Measurements from ENCODE around the gene EHD3.
"Not testable (repeated sequence)": the region's sequence is repeated elsewhere in the genome, so short reads cannot be mapped to it uniquely, and the experiment has no call there.

The EHD3 gene

DNA sequence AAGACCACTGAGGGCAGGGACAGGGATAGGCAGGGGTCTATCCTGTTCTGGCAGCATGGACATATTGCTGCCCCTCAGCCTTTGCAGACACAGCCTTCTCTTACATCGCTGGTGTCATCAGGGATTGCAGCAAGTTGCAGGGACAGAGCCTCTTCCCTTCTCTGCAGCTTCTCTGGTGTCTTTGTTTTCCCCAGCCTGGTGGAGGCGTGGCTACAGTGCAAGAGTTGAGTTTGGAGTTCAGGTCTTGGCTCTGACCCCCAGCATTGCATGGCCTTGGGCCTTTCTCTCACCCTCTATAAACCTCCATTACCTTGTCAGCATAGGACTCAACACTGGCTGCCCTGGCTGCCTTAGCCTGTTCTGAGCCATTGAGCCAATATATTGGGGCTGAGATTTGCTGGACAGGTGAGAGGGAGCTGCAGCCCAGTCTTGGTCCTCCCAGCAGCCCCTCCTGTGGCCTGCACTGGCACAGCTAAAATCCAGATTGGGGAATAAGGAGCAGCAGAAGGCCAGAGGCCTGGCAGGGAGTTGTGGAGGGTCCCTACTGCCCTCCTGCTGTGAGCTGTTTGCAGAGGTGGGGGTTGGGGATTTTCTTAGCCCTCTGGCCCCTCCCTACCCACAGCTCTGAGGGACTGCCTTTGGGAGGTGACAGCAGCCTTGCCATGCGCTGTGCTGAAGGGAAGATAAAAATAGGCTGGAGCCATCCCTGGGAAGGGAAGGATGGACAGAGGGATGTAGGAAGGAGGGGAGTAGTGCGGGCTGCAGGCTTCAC is 22.8 kb downstream of the EHD3 start:
- DNase-seq: no peak

DNA sequence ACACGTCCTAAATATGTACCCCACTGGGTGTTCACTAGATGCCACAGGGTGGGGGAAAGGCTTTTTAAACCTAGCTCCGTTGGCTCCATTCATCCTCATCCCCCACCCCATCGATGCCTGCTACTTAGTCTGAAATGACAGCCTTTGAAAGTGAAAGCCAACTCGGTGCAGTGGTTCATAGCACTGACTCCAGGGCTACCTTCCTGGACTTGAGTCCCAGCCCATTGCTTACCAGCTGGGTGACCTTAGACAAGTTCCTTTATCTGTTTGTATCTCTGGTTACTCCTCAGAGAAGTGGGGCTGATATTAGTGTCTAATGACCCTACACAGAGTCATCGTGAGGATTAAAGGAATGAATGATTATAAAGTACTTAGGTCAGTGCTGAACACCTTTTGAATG is 24.4 kb downstream of the EHD3 start:
- DNase-seq: no peak

DNA sequence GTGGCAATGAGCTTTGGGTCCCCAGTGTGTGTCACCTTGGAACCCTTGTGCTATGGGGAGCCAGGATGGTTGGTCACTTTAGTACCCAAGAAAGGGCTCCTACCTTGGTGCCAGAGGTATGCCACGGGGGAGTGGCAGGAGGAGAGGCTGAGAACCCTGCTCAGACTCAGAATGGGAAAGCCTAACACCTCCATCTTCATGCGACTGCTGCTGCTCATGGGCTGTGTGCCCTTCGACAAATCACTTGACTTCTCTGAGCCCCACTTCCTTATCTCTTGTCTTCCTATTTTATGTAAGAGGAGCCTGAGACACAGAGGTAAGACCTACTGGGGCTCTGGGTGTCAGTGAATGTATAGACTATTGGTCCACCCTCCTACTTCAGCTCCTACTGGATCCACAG is 25.1 kb downstream of the EHD3 start:
- no peak for DNase-seq

DNA sequence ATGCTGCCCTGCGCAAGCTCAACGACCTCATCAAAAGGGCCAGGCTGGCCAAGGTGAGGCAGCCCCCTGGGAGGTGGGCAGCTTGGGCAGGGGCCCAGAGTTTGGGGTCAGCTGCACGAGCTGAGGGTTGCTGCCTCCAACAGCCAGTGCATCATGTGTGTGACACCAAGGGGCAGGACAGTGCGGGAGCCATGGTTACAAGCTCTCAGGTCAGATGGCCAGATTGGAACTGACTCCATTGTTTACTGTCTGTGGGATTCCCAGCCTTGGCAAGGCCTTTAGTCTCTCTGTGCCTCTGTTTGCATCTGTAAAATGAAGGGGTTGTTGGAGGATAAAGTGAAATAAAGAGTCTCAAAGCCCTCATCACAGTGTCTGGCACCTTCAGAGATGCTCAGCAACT is 26.9 kb downstream of the EHD3 start:
- no peak for DNase-seq

DNA sequence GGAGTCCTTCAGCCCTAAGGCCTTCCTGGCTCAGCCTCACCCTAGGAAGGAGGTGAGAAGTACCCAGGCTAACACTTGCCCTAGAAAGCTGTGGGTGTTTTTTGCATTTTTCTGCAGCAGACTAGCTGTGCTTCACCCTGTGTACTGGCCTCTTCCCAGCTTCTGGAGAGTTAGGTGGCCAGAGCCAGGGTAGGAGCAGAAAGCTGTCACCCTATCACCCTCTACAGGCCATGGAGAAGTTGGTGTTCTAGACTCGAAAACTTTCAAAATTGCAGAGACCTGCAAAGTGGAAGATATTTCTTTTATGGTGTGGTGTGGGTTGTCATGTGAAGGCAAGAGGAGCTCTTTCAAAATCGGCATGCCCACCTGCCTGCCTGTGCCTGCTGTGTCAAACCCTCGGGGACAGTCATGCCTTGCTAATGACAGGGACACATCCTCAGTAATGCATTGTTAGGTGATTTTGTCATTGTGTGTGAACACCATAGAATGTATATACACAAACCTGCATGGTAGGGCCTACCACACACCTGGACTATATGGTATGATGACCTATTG is 29.8 kb downstream of the EHD3 start:
- DNase-seq: no peak

DNA sequence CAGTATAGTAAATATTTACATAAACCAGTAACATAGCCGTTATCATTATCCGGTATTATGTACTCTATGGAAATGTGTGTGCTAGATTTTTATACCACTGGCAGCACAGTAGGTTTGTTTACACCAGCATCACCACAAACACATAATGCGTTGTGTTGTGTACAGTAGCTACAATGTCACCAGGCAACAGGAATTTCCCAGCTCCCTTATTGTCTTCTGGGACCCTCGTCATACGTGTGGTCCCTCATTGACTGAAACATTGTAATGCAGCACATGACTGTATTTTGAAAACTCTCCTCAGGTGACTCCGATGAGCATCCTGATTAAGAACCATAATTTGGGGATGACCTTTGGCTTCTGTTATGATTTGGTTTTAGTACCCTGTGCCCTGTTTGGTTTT is 31.3 kb downstream of the EHD3 start:
- no peak for DNase-seq

DNA sequence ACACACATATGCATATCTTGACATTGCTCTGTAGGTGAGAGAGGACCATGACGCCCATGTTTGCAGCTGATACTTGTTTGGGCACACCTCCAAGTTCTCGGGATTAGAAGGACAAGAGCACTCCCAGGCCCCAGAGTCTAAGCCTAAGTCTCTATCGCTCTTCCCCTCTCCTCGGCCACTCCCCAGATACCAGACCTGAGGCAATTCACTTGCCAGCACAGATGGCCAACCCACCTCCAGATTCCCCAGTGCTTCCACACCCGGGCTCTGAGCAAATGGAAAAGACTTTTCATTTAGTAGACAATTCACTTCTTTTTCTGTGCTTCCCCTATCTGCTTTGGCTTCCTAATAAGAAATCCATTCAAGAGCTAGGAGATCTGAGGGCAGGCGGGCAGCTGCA is 32.9 kb downstream of the EHD3 start:
- DNase-seq: no peak

DNA sequence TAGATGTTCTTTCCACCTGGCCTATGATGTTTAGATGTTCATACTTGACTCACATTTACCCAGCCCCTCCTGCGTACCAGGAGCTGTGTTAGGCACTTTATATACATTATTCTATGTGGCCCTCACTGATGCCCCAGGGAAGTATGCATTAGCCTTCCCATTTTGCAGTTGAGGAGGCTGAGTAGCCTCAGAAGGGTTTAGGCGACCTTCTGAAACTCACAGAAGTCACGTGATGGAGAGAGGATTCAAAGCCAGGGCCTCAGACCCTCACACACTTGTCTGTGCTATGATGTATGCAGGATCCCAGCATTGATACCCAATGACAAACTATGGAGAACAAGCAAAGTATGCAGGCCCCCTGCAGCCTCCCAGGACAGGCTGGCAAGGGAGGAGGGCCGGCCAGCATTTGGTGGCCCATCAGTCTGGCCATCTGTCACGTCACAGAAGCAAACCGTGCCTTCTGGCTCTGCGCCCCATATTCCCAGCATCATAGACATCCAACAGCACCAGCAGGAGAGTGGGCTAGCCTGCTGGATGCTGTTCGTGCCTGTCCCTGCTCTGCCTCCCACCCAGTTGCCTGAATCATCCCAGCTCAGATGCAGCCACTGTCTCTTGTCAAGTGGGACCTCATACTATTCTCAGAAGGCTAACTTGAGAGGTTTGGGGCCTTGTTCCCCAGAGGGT is 33.6 kb downstream of the EHD3 start:
- DNase-seq: no peak

DNA sequence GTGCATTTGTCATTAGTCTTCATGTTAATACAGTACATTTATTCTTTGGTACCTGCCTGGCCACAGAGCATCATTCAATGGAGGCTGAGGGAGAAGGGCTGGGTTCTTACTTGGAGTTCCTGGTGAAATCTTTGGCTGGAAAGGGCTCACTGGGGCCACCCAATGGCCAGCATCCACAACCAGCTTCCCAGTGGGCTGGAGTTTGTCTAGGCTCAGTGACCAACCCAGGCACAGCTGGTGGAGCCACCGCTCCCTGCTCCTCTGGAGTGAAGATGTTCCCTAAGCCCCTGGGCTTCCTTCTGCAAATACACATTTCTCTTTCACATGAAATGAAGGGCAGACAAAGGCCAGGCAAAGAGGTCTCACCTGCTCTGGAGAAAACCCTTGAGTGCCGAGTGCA is 34.4 kb downstream of the EHD3 start:
- no peak for DNase-seq

DNA sequence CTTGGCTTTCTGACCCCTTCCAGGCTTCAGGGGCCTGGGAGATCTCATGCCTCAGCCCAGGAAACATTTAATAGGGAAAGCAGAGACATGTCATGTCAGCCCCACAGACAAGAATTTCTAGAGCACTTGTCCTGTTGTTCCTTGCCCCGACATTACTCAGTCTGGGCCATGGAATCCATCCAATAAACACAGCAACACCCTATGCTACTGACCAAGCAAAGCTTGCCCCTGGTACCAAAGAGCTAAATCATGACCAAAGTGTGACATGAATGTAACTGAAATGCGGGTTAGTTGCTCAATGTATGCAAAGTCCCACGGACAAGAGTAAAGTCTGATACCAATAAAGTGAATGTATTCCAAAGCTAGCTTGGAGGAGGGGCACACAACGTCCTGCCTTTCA is 35.1 kb downstream of the EHD3 start:
- DNase-seq: no peak

DNA sequence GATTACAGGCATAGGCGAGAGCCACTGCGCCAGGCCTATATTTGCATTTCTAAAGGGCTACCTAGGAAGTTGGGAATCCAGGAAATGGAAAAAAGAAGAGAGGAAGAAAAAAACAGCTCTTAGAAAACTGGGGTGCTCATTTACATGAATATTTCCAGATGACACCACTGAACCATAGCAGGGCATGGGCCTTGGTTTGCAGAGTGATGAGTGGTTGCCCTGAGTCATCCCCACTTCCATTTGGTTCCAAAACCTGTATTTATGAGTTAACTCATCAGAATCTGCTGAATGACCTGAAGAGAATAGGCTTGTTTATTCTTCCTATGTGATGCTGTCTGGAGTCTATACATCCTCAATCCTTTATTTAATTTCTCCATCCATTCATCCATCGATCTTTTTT is 36.2 kb downstream of the EHD3 start:
- no peak for DNase-seq

DNA sequence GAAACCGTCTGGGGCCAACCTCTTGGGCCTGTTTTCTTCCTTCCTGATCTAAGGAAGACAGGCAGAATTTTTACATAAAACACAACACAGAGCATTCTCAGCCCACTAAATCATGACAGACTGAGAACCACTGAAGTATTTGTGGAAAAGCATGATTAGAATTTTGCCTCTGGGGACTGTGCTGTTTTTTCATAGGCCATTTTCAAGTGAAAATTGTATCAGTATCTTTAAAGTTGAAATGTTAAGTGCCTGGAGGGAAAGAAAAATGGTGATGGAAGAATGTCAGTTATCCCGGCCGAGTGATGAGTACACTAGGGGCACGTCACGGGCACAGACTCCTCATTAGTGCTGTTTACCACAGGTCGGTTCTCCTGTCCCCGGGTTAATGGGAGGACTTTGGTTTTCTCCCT is 36.9 kb downstream of the EHD3 start:
- no peak for DNase-seq

DNA sequence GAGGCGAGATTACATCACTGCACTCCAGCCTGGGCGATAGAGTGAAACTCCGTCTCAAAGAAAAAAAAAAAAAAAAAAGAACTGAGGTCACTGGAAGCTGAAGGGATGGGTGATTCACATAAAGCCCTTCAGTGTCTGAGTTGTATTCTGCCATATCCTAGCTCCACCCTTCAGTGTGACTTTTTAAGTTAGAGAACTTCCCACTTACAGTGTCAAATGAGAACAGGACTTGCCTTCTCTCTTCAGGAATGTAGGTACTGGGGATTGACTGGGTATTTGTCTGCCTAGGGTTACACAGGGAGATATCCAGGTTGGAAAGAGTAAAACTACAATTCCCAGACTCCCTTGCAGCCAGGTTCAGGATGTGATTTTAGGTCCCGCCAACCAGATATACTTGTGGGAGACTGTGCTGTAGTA is 37.9 kb downstream of the EHD3 start:
- no peak for DNase-seq

DNA sequence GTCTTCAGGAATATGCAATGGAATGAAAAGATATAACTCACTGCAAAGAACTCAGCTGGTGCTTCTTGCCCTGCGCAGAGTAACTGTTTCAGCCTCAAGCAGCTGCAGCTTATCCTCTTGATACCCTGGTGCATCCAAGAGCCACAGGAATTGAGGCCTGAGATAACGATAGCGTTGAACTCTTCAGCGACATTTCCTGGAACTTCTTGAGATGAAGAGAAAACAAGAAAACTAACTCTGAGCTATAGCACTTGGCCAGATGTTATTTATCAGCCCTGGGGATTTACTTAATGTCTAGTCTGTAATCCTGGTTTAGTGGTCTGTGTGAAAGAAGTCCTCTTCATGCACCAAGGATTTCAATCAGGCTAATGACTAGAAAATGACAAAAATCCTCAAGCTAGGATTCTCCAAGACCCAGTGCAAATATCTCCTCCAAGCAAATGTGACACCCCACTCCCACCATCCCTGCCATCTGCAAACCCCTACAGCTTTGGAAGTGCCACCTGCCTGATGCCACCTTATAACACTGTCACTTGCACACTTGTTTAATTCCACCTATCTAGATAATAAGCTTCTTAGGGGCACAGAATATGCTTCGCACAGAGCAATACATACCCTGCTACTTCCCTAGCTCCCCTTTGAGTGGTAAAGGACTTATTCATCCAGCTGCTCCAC is 40.6 kb downstream of the EHD3 start:
- no peak for DNase-seq

DNA sequence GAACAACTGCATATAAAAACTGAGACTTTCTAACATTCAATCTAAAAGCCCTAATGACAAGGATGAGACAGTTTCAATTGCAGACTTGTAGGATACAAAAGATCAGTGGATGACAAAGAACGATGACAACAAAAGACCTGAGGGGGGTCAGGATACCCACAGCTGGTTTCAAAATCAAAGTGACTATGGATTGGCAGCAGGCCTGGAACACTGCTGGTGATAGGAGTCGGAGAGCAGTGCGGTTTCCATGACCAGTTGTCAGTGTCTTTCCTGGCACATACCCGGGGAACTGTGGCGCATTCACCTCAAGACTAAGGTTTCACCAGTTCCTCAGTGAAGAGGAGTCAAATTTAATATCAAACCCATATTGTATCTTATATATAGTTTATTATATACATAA is 42.0 kb downstream of the EHD3 start:
- DNase-seq: no peak

DNA sequence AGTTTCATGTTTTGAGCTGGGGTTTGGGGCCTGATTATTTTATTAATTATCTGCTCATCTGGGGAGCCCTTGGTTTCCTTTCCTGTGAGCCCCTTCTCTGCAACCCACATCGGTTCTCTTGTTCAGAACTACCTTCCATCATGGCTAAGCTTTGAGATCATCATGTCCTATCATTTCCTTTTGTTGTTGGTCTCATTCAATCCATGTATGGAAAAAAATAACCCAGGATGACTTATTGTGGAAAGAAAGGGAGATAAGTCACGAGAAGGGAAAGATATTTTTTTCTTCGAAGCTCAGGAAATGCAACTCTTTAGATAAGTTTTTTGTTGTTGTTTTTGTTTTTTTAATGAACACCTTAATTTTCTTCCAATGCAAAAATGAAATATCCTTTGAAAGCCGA is 43.7 kb downstream of the EHD3 start:
- DNase-seq: no peak

DNA sequence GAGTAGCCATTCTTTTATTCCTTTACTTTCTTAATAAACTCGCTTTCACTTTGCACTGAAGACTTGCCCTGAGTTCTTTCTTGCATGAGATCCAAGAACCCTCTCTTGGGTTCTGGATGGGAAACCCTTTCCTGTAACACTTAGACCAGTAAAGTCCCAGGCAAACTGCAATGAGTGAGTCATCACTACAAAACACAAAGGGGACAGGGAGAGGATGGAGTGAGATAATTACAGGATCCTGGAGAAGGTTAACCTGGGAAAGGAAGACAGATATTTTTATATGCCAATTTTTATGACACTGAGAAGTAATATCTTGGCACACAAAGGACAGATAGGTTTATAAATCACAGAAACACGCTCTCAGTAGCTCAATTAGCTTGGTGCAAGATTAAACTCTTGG is 48.7 kb downstream of the EHD3 start:
- no peak for DNase-seq

DNA sequence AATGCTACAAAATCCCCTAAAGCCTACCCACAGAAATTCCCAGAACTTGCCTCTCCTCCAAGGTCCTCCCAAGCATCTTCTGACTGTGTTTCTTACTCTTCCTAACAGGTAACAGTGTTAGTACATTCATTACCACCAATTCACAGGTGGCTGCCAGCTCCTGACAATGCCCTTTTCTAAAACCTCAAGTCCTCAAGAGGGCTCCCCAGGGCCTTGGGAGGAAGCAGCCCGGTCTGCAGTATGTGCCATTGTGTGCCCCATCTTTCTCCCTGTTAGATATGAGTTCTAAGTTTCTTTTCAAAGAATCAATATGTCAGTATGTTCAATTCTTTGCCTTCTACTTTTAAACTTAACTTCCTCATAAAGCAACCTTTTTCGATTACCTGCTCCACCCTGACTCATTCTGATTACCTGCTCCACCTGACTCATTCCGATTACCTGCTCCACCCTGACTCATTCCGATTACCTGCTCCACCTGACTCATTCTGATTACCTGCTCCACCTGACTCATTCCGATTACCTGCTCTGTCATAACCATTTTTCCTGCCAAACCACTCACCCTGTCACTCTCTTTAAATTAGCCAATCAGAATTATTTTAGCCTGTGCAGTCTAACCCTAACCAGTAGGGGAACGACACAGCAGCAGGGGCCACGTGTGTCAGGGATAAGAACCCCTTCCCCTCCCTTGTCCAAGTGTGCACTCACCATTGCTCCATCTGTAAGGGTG is 49.4 kb downstream of the EHD3 start:
- DNase-seq: not testable (repeated sequence)

DNA sequence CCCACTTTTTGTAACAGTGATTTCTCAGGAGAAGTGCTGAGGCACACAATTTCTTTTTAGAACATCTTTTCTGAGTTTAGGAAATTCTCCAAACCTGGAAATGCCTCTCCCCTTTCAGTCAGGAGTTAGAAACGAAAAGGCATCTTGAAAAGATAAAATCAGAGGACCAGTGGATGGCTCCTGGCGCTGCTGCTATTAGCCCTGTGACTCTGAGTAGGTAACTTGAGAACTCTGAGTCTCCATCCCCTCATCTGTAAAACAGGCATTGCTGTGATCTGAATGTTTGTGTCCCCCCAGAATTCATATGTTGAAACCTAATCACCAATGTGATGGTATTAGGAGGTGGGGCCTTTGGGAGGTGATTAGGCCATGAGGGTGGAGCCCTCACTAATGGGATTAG is 50.2 kb downstream of the EHD3 start:
- no peak for DNase-seq

DNA sequence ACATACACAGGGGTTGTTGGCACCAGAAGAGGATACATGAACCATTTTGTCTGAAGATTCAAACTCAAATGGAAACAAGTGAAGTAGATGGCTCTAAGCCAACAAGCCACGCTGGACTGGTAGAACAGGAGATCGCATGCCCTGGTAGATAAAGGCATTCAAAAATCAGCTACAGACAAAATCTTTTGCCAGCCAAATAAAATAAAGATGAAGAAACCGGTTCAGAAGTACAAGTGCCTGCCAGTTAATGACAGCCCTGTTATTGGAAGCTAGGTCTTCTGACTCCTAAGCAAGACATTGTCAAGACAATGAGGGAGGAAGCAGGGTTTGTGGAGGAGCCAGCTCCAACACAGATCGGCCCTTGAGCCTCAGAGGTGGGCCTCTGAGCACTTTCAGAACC is 52.3 kb downstream of the EHD3 start:
- no peak for DNase-seq

DNA sequence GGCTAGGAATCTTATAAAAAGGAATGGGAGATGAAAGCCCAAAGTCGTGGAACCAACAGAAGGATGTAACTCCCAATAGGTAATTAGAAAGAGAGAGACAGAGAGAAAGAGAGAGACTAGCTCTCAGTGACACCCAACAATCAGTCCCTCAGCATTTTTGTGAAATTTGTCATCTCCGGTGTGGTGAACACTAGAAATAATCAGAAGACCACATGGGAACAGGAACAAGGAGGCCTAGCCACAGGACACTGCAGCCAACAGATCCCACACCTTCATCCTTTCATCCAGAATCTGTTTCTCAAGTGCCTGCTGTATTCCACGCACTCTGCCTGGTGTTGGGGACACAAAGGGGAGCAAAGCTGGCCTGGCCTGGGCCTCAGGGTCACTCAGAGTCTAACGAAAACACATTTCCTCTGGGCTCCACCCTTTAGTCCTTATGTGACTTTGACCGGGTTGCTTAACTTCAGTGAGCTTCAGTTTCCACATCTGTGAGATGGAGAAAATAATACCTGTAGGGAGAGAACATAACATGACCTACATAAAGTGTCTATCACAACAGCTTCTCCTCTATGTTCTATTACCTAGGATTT is 53.1 kb downstream of the EHD3 start:
- no peak for DNase-seq

DNA sequence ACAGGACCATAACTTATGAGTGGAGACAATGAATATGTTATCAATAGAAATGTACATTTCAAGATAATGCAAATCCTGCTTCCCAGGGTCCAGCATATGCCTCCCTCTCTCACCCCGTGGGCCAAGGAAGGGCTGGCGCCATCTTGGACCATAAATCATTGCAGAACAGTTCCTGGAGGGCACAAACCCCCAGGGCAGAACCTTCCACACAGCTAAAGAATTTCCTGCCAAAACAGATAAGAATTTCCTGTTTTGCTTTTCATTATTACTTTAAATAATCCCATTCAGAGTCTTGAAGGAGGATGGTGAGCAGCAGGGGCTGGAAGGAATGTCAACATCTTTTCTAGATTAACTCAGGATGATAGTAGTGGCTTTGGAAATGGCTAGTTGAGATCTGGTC is 53.7 kb downstream of the EHD3 start:
- no peak for DNase-seq

DNA sequence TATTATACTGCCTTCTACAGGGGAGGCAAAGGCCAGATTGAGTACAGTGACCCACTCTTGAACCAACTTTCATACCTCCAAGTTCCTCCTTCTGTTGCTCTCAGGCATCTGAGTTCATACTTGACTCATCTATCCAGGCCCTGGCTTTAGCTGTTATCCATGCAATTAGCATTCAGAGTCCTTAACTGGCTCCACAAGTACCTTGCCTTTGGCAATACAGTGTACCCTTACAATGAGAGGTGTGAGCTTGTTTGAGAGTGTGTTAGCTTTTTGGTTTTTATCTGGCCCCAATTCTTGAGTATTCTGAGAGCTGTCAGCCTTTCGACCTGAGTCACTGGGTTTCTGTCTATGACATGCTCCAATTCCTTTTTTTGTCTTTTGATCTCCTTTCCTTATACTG is 60.2 kb downstream of the EHD3 start:
- no peak for DNase-seq

All from GF-D8 (cell line).